Stimulated activated CD8-positive, alpha-beta memory T cell treated with anti-CD3 and anti-CD28 coated beads, Interleukin-15, amount 100 ng/mL, for 48 hours (primary cell): Measurements from ENCODE around the gene RAB20.
"Not testable (repeated sequence)": the region's sequence is repeated elsewhere in the genome, so short reads cannot be mapped to it uniquely, and the experiment has no call there.

Source experiments
- DNase-seq, 2 donors: peaks; one replicate each; pipeline ENCODE4 v3.0.0-alpha.2; 2020; ENCODE audit warnings: low read depth in 2 of 2

Gene RAB20

DNA sequence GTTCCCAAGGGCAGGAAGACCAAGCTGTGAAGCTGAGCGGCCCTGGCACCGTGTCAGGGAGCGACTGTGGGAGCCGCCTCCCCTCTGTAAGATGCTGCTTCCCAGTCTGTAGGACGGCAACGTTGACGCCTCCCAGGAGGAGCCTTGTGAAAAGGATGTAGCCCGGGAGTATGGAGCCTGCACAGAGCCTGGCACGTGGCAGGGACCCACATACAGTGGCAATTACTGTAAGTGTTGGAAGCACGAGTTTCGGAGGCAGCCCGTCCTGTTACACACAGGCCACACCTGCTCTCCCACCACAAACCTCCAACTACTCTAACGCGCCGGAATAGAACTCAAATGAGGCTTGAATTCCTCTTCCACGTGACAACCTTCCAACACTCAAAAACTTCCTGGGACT lies 6.6 kb downstream of the RAB20 start:
- no peak for DNase-seq

GRCh38 chr13:110554227-110554836 lies 7.2 kb downstream of the RAB20 start:
- no peak for DNase-seq

DNA sequence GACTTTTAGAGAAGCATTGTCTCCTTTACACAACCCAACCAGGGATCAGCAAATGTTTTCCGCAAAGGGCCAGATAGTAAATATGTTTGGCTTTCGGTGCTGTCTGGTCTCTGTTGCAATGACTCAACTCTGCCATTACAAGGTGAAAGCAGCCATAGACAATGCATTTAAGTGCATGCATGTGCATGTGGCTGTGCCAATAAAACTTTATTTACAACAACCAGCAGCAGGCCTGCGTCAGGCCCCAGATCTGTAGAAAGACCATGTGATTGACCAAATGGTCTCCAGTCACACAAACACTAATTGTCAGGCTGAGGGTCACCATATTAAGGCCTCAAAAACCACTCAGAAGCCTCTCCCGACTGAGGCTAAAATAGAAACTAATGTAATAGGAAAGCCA lies 8.1 kb downstream of the RAB20 start:
- no peak for DNase-seq

- no peak for DNase-seq
Measured at GRCh38 chr13:110552767-110553166, 8.8 kb downstream of the RAB20 start.

- DNase-seq: no peak
Measured at GRCh38 chr13:110551284-110551683, 10.2 kb downstream of the RAB20 start.

DNA sequence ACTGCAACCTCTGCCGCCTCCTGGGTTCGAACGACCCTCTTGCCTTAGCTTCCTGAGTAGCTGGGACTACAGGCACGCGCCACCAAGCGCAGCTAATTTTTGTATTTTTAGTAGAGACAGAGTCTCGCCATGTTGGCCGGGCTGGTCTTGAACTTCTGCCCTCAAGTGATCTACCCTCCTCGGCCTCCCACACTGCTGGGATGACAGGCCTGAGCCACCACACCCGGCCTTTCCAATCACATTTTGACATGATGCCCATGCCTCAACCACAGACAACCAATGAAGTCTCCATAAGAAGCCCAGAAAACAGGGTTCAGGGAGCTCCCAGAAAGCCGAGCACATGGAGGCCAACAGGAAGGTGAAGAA lies 11.7 kb downstream of the RAB20 start:
- DNase-seq: no peak

- no peak for DNase-seq
Measured at GRCh38 chr13:110548891-110549794, 12.4 kb downstream of the RAB20 start.

GRCh38 chr13:110546926-110547325 lies 14.6 kb downstream of the RAB20 start:
- no peak for DNase-seq

GRCh38 chr13:110546378-110546777 lies 15.1 kb downstream of the RAB20 start:
- DNase-seq: no peak

GRCh38 chr13:110542169-110542796 lies 19.2 kb downstream of the RAB20 start:
- no peak for DNase-seq

- DNase-seq: no peak
Measured at GRCh38 chr13:110541526-110541920, 20.0 kb downstream of the RAB20 start.

- DNase-seq: no peak
Measured at GRCh38 chr13:110540871-110541525, 20.5 kb downstream of the RAB20 start.

DNA sequence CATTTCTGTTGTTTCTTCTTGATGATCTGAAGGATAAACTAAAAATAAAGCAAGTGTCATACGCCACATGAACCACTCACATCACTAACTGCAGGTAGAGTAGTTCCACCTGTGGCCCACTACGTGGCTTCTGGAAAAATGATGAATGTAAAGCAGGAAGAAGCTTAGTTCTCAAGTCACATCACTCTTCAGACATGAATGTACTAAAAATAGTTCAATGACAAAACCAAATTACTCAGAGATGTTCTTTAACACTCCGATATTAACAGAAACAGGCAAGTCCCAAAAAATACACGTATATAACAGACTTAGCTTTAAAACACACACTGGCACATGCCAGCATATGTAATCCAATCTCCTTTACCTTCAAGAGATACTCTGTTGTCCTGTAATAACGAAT lies 21.6 kb downstream of the RAB20 start:
- no peak for DNase-seq

GRCh38 chr13:110538632-110539031 lies 22.9 kb downstream of the RAB20 start:
- DNase-seq: no peak

- no peak for DNase-seq
Measured at GRCh38 chr13:110536006-110536693, 25.4 kb downstream of the RAB20 start.

DNA sequence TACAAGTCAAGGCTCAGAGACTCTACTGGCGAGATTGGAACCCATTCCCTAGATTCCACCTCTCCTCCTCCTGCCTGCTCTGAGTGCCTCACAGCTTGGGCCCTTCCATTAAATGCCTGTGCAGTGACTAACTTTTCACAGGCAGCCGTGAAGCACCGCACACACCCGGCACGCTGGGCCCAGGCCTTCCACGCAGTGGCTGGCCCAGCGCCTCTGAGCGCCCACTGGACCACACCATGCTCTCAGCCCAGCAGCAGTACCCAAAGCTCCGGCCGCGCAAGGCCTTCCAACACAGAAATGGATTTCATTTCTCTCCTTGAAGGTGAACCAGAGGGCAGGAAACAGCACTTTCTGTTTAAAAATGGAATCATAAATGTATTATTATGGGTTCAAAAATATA lies 26.0 kb downstream of the RAB20 start:
- no peak for DNase-seq

- no peak for DNase-seq
Measured at GRCh38 chr13:110533771-110534670, 27.5 kb downstream of the RAB20 start.

GRCh38 chr13:110532258-110532657 lies 29.3 kb downstream of the RAB20 start:
- DNase-seq: not testable (repeated sequence)

DNA sequence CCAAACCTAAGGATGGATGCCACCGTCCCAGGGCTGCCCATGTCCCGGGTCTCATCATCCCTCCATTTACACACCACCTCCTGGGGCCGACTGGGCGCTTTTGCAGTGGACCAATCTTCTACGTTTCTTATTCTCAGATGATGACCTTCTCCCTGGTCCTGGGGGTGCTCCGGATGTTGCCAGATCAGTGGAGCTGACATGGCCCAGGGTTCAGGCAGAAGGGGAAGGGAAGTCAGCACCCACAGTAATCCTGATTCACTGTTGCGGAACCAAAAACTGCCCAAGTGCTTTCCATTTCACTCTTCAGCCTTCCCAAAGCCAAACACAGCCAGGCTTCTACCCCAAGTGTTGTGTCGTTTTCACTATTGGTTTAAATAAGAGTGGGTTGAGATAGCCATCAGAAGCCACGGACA lies 29.8 kb downstream of the RAB20 start:
- no peak for DNase-seq

GRCh38 chr13:110531100-110531499 lies 30.4 kb downstream of the RAB20 start:
- no peak for DNase-seq
